ENCODE measurements around the gene C10orf90. TPM values are rescaled to one million over a fixed set of nuclear protein-coding genes. Genes with fewer than 3 reads are reported as not detected.

C10orf90 gene
- polyA plus RNA-seq, 12 donors, result 0.67 to 2.2 (median 0.87) TPM; not detected in 2

GRCh38 chr10:126465771-126466170 is 204.7 kb downstream of the C10orf90 start:
- DNase-seq, result no peak

GRCh38 chr10:126463286-126463685 is 207.2 kb downstream of the C10orf90 start:
- no peak for DNase-seq

GRCh38 chr10:126461289-126461940 is 209.1 kb downstream of the C10orf90 start:
- DNase-seq, result no peak

GRCh38 chr10:126459878-126460481 is 210.5 kb downstream of the C10orf90 start:
- DNase-seq, result no peak

GRCh38 chr10:126459032-126459831 is 211.3 kb downstream of the C10orf90 start:
- DNase-seq, result no peak

- DNase-seq, result no peak
Measured at GRCh38 chr10:126458466-126458865, 212.0 kb downstream of the C10orf90 start.

- no peak for DNase-seq
Measured at GRCh38 chr10:126456632-126457031, 213.9 kb downstream of the C10orf90 start.

- no peak for DNase-seq
Measured at GRCh38 chr10:126455766-126456405, 214.6 kb downstream of the C10orf90 start.

GRCh38 chr10:126455036-126455765 is 215.3 kb downstream of the C10orf90 start:
- no peak for DNase-seq

- DNase-seq, result no peak
Measured at GRCh38 chr10:126454045-126454751, 216.3 kb downstream of the C10orf90 start.

- no peak for DNase-seq
Measured at GRCh38 chr10:126452245-126452644, 218.2 kb downstream of the C10orf90 start.

- DNase-seq, result no peak
Measured at GRCh38 chr10:126448091-126448490, 222.4 kb downstream of the C10orf90 start.

- no peak for DNase-seq
Measured at GRCh38 chr10:126439942-126440341, 230.6 kb downstream of the C10orf90 start.

GRCh38 chr10:126438407-126438783 is 232.1 kb downstream of the C10orf90 start:
- no peak for DNase-seq

GRCh38 chr10:126437635-126438406 is 232.7 kb downstream of the C10orf90 start:
- no peak for DNase-seq

GRCh38 chr10:126434235-126434634 is 236.3 kb downstream of the C10orf90 start:
- no peak for DNase-seq

GRCh38 chr10:126433351-126433750 is 237.1 kb downstream of the C10orf90 start:
- DNase-seq, result no peak

GRCh38 chr10:126432507-126432906 is 238.0 kb downstream of the C10orf90 start:
- no peak for DNase-seq

GRCh38 chr10:126431816-126432215 is 238.7 kb downstream of the C10orf90 start:
- DNase-seq, result no peak

GRCh38 chr10:126430512-126430911 is 240.0 kb downstream of the C10orf90 start:
- no peak for DNase-seq
